Loucy (cell line): ENCODE data around the gene ZBTB3.
A peak's percentile ranks its signal among the peaks of the same experiment; 100 is the strongest.

Experiments
- EZH2phosphoT487 ChIP-seq: fragments of 200-600 bp; IDR thresholded peaks from 2 replicates; pipeline ENCODE4 v1.6.1; 2018; ENCODE audit warnings: antibody characterized with exemption, mild to moderate bottlenecking, moderate library complexity, borderline replicate concordance
- TF ChIP-seq, protein P1 (sequence below): fragments of 200-600 bp; sonication (generic); conservative IDR thresholded peaks from 2 replicates; pipeline ENCODE4 v1.5.1; 2014; ENCODE audit warnings: mild to moderate bottlenecking, antibody characterized with exemption, low read length

GRCh38 chr11:62786318-62787004 lies 32.5 kb upstream of the ZBTB3 start:
- TF ChIP-seq, protein P1, sequence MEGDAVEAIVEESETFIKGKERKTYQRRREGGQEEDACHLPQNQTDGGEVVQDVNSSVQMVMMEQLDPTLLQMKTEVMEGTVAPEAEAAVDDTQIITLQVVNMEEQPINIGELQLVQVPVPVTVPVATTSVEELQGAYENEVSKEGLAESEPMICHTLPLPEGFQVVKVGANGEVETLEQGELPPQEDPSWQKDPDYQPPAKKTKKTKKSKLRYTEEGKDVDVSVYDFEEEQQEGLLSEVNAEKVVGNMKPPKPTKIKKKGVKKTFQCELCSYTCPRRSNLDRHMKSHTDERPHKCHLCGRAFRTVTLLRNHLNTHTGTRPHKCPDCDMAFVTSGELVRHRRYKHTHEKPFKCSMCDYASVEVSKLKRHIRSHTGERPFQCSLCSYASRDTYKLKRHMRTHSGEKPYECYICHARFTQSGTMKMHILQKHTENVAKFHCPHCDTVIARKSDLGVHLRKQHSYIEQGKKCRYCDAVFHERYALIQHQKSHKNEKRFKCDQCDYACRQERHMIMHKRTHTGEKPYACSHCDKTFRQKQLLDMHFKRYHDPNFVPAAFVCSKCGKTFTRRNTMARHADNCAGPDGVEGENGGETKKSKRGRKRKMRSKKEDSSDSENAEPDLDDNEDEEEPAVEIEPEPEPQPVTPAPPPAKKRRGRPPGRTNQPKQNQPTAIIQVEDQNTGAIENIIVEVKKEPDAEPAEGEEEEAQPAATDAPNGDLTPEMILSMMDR = peak; percentile 90
- no peak for TF ChIP-seq EZH2phosphoT487
